ENCODE measurements around the gene AP2B1.
A peak's percentile ranks its signal among the peaks of the same experiment; 100 is the strongest.

AP2B1 gene

DNA sequence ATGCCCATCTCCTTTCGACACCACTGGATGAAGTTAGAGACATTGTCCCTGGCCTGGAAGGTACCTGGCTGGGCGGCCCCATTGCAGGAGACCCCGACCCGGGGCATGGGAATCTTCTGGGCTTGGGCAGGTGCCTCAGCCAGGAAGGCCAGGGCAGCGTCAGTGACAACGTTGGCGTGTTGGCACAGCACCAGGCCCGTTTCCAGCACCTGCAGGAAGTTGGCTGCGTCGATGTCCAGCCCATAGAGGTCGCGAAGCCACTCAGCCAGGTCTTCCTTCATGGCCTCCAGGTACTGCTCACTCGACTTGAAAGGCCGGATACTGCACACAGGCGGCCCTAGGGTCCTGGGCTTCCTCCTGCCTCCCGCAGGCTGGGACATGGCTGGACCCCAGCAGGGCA, 165.3 kb downstream of the AP2B1 start:
- DNase-seq: no peak
- TF ChIP-seq GATA1 (IDR thresholded peaks at IDR 0.05; ENCODE audit: low read depth, low read length) (no peak), POLR2A (IDR thresholded peaks at IDR 0.05; ENCODE audit: low read length) (no peak)

DNA sequence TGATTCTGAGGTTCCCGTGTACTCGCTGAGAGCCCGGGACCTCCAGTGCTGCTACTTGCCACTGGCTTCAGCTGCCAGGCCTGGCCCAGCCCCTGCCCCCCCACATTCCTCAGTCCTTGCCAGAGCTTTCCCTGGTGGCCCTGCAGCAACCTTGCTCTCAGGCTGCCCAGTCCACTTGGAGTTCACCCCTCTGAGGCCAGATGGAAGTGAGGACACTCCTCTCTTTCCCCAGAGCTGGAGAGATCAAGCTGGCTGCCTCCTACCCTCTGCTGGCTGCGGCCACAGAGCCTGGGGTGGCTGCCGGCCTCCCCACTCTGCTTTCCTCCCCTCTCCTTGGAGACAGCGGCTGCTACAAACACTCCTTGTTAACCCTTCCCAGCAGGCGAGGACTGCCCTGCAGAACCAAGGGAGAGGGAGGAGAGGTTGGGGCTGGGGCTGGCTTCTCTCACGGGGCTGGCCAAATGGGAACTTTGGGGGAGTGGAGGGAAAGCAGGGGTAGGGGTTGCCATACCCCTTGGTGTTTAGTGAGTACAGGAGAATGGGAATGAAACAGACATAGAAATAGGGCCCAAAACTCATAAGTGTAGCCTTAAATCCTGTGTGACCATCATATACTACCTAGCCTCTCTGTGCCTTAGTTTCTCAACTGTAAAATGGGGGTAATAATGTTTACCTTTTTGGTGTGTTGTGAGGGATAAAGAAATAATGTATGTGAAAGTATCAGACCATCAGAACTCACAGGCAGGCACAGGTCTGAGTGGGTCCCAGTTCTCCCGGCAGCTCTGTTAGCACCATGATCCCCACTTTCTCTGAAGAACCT, 166.0 kb downstream of the AP2B1 start, which contains the start of gene GAS2L2:
GAS2L2 (minus strand) TSS at position 295 of the 820 bp plus-strand sequence. CDS start 389 bp downstream, outside the sequence.
- DNase-seq: no peak
- no peak for TF ChIP-seq GATA1 (IDR thresholded peaks at IDR 0.05; ENCODE audit: low read depth, low read length)
- TF ChIP-seq POLR2A (IDR thresholded peaks at IDR 0.05; ENCODE audit: low read length): no peak

- no peak for DNase-seq
- TF ChIP-seq POLR2A (IDR thresholded peaks at IDR 0.05; ENCODE audit: low read length): no peak
These were observed 170.1 kb downstream of the AP2B1 start for GRCh38 chr17:35757243-35757642.

DNA sequence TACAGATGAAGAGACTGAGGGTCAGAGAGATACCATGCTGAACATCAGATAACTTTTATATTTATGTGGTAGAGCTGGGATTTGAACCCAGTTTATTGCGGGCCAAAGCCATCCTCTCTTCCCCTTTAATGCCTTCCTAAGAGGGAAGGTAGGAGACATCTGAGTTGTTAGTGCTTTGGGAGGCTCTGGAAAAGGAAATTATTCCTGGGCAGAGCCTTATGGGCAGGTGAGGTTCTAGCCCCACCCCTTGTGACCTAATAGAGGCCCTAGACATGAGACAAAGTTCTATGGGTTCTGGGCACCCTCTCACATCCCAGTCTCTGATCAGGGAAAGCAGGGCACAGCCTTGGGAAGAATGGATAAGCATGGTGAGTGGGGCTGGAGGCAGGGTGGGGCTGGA, 173.5 kb downstream of the AP2B1 start, which contains the start of gene C17orf50:
C17orf50 (plus strand) TSS at position 301 of the 400 bp plus-strand sequence; CDS start at position 356, 55 bp downstream.
- no peak for DNase-seq
- TF ChIP-seq POLR2A (IDR thresholded peaks at IDR 0.05; ENCODE audit: low read length): no peak
- no peak for TF ChIP-seq GATA1 (IDR thresholded peaks at IDR 0.05; ENCODE audit: low read depth, low read length)

DNA sequence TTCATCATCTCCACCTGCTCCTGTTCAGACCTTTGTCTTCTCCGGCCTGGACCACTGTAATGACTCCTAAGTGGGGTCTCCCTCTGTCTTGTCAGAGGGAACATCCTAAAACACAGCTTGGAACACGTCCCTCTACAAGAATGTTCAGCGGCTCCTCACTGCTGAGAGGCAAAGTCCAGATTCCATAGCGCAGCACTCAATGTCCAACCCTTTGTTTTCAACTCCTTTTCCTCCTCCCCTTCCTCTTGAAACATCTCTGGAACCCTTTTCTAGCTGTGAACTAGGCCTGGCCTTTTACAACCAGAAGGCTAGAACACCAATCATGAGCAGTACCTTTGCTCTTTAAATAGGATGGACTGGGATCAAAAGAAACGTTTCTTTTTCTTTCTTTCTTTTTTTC, 174.5 kb downstream of the AP2B1 start:
- no peak for DNase-seq
- TF ChIP-seq POLR2A (IDR thresholded peaks at IDR 0.05; ENCODE audit: low read length) (no peak), GATA1 (IDR thresholded peaks at IDR 0.05; ENCODE audit: low read depth, low read length) (no peak)

- no peak for DNase-seq
- TF ChIP-seq POLR2A (IDR thresholded peaks at IDR 0.05; ENCODE audit: low read length) (no peak), GATA1 (IDR thresholded peaks at IDR 0.05; ENCODE audit: low read depth, low read length) (no peak)
These were observed 176.6 kb downstream of the AP2B1 start for GRCh38 chr17:35763767-35764122.

DNA sequence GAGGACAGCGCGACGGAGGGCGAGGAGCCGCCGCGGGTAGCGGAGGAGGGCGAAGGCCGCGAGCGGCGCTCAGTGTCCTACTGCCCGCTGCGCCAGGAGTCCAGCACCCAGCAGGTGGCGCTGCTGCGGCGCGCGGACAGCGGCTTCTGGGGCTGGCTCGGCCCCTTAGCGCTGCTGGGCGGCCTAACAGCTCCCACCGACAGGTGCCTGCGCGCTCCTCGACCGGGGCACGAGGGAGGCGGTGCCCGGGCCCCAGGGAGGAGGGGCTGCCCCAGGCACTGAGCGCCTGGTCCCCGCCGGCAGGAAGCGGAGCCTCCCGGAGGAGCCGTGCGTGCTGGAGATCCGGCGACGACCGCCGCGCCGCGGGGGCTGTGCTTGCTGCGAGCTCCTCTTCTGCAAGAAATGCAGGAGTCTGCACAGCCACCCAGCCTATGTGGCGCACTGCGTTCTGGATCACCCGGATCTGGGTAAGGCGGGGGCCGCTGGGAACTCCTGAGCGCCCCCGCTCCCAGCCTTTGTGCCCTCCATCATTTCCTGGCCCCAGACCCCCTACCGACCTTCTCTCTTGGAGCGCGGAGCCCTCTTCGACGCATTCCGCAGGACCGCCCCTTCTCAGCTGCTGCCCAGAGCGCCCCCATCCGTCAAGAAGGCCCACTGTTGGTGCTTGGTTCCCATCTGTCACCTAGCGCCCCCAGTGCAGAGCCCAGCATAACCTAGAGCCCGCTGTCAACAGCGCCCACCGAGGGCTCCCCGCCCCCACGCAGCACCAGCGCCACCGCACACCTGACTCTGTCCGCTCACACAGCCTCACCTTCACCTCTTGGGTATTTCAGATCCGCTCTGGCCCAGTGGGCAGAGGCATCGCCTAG, 177.2 kb downstream of the AP2B1 start:
- DNase-seq: peak; percentile 89 to 93

DNA sequence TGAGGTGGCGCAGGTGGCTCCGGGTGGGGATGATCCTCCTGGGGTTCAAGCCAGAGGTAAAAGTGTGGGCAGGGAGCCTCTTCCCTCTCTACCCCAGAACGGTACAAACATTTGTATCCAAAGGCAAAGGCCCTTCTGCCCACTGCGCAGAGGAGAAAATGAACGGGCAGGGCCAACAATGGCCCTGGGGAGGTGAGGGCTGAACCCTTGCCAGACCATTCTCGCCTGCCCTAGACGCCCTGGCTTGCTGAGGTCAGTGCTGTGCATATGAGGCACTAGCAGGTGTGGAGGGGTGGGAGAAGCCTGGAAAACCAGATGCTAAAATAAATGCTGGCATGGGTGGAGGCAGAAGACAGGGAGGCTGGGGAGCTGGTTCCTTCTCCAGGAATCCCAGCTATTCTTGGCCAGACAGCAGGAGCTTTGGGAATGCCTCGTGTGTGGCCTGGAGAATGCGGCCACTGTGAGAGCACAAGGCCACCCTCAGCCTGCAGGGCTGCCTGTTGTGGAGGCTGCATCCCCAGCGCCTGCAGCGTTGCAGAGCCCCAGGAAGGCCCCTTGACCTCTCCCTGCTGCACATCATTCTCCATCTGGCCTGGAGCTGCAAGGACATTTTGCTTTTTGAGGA, 178.1 kb downstream of the AP2B1 start:
- DNase-seq: no peak
- TF ChIP-seq GATA1 (IDR thresholded peaks at IDR 0.05; ENCODE audit: low read depth, low read length) (no peak), POLR2A (IDR thresholded peaks at IDR 0.05; ENCODE audit: low read length) (no peak)

More for the DNA sequence above, 177.2 kb downstream of the AP2B1 start:
- TF ChIP-seq POLR2A (IDR thresholded peaks at IDR 0.05; ENCODE audit: low read length) (no peak), GATA1 (IDR thresholded peaks at IDR 0.05; ENCODE audit: low read depth, low read length) (no peak)

GRCh38 chr17:35765756-35766488, 178.8 kb downstream of the AP2B1 start:
- TF ChIP-seq GATA1 (IDR thresholded peaks at IDR 0.05; ENCODE audit: low read depth, low read length) (no peak), POLR2A (IDR thresholded peaks at IDR 0.05; ENCODE audit: low read length) (no peak)
- no peak for DNase-seq

- DNase-seq: no peak
- TF ChIP-seq GATA1 (IDR thresholded peaks at IDR 0.05; ENCODE audit: low read depth, low read length) (no peak), POLR2A (IDR thresholded peaks at IDR 0.05; ENCODE audit: low read length) (no peak)
These were observed 179.4 kb downstream of the AP2B1 start for GRCh38 chr17:35766489-35766877.

DNA sequence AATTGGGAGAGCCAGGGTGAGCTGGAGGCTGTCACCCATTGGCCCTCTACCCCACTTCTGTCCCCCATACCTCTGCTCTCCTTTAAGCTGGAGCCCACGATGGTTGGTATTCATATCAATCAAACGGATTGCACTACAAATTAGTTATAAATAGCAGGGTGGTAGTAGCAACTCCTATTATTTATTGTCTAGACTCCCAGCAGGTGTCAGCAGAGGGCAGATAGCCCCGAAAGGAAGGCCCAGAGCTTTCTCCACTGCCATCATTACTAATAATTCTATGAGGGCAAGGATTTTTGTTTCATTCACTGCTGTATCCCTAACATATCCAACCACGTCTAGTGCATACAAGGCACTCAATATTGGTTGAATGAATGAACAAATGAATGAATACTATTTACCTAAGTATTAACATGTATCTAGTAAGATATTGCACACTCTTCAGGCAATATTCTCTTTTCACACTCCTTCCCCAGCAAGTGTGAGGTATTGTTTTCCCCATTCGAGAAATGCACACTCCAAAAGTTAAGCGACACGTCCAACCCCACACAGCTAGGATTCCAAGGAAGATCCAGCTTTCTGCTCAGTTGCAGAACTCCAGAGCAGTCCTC, 179.9 kb downstream of the AP2B1 start:
- TF ChIP-seq POLR2A (IDR thresholded peaks at IDR 0.05; ENCODE audit: low read length) (no peak), GATA1 (IDR thresholded peaks at IDR 0.05; ENCODE audit: low read depth, low read length) (no peak)
- peak in 1 of 2 experiments; percentile 30 for DNase-seq

DNA sequence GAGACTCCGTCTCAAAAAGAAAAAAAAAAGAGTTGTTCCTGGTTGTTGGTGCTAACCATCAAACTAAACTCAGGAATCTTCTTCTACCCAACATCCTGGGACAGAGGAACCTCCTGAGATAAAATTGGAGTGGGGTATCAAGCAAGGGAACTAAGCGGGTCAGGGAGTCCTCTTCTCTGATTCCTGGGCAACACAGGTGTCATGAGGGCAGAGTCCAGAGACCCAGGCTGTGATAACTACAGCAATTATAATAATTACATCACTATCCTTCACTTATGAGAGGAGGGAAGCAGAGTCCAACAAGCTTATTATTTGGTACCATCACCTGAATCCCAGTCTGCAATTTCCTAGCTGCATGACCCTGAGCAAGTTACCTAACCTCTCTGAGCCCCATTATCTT, 181.7 kb downstream of the AP2B1 start:
- TF ChIP-seq POLR2A (IDR thresholded peaks at IDR 0.05; ENCODE audit: low read length) (no peak), GATA1 (IDR thresholded peaks at IDR 0.05; ENCODE audit: low read depth, low read length) (no peak)

More for the DNA sequence above, 181.7 kb downstream of the AP2B1 start:
- DNase-seq: no peak

All from erythroblast (primary cell).